H1 (cell line): ENCODE data around the gene FBXO30.

Source experiments
- ATF2 ChIP-seq: IDR thresholded peaks from 2 replicates; pipeline ENCODE4 v1.6.1; 2012; ENCODE audit warnings: low read length, inconsistent platforms
- NRF1 ChIP-seq: IDR thresholded peaks from 2 replicates; pipeline ENCODE4 v1.6.1; 2011; ENCODE audit warnings: mild to moderate bottlenecking, low read depth, low read length, improper control_type of control experiment
- TAF1 ChIP-seq: IDR thresholded peaks from 2 replicates; pipeline ENCODE4 v1.6.1; 2011; ENCODE audit warnings: mild to moderate bottlenecking, low read depth, low read length

DNA sequence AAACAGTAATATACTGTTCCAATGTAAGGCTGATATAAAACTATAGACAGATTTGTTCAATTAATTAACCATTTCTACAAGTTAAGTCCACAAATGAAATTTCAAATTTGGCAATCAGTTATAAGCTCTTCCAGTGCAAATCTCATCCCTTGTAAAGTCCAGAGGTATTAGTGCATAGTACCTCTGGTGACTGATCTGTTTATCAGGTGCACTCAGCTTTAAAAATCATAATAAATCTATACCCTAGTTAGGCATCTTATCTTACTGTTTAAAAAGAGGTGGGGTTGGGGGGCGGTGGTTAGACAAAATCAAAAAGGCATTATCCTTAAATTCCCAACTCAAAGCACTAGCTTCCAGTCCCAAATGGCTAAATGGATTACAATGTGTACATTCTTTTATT, 2.9 kb downstream of the FBXO30 start:
- no peak for TF ChIP-seq ATF2
- TF ChIP-seq TAF1 = no peak
- no peak for TF ChIP-seq NRF1
